SK-N-MC (cell line): Measurements from ENCODE around the gene CTCF.
A peak's percentile ranks its signal among the peaks of the same experiment; 100 is the strongest.

Experiments used
- DNase-seq: peaks from one replicate; pipeline ENCODE4 v3.0.0-alpha.2; 2011; ENCODE audit warnings: low read depth, low spot score
- H3K27ac ChIP-seq: fragments of 200-600 bp; sonication (generic); 2 replicates; pipeline ENCODE4 v1.5.1; 2016; ENCODE audit warnings: mixed run types
- H3K36me3 ChIP-seq: fragments of 200-600 bp; sonication (generic); 2 replicates; pipeline ENCODE4 v1.6.1; 2017; ENCODE audit warnings: antibody characterized with exemption, low read length, mixed read lengths; ENCODE audit not compliant: insufficient read depth
- H3K4me3 ChIP-seq: fragments of 200-600 bp; sonication (generic); 2 replicates; pipeline ENCODE4 v1.5.1; 2016
- H3K9ac ChIP-seq: fragments of 200-600 bp; sonication (generic); 2 replicates; pipeline ENCODE4 v1.8.0; 2017; ENCODE audit warnings: mixed run types, mixed read lengths; ENCODE audit not compliant: insufficient read length
- H3K9me3 ChIP-seq: fragments of 200-600 bp; sonication (generic); 2 replicates; pipeline ENCODE4 v1.6.1; 2017; ENCODE audit warnings: low read depth, mild to moderate bottlenecking, antibody characterized with exemption, low read length, moderate library complexity, mixed read lengths
- EZH2 ChIP-seq: fragments of 200-600 bp; sonication (generic); IDR thresholded peaks from one replicate; pipeline ENCODE4 v1.6.1; 2017; ENCODE audit warnings: antibody characterized with exemption
- FOXP2 ChIP-seq: optimal IDR thresholded peaks from 2 replicates; pipeline ENCODE3; 2011; ENCODE audit warnings: mild to moderate bottlenecking, moderate library complexity; ENCODE audit not compliant: insufficient read depth; ENCODE audit errors: extremely low read length, control extremely low read depth
- POLR2AphosphoS5 ChIP-seq: IDR thresholded peaks from 2 replicates; pipeline ENCODE4 v1.6.1; 2012; ENCODE audit warnings: mild to moderate bottlenecking, low read depth, low read length, borderline replicate concordance

CTCF gene

GRCh38 chr16:67521095-67521804 is 41.1 kb upstream of the CTCF start:
- DNase-seq, result peak; percentile 47
- H3K9me3 ChIP-seq, result no peaks in the 10 kb centered on the region
- peak overlapping the region; percentile 77 for H3K4me3 ChIP-seq
- H3K9ac ChIP-seq, result no peak overlapping the region
- no peaks in the 10 kb centered on the region for H3K36me3 ChIP-seq
- no peak overlapping the region for H3K27ac ChIP-seq
- no peak for TF ChIP-seq POLR2AphosphoS5
- no peak for TF ChIP-seq FOXP2
- no peak for TF ChIP-seq EZH2

- TF ChIP-seq EZH2 (no peak), POLR2AphosphoS5 (no peak), FOXP2 (no peak)
- Histone ChIP-seq H3K27ac (no peak overlapping the region), H3K36me3 (no peaks in the 10 kb centered on the region), H3K4me3 (no peak overlapping the region), H3K9ac (no peak overlapping the region), H3K9me3 (no peaks in the 10 kb centered on the region)
- DNase-seq, result no peak
These were observed 37.0 kb upstream of the CTCF start for GRCh38 chr16:67525176-67525860.

GRCh38 chr16:67526149-67526791 is 36.1 kb upstream of the CTCF start:
- no peak for TF ChIP-seq POLR2AphosphoS5
- no peak for TF ChIP-seq EZH2
- no peak for TF ChIP-seq FOXP2
- no peak for DNase-seq
- Histone ChIP-seq H3K27ac (no peak overlapping the region), H3K36me3 (no peaks in the 10 kb centered on the region), H3K9ac (no peak overlapping the region), H3K9me3 (no peaks in the 10 kb centered on the region), H3K4me3 (no peak overlapping the region)

- Histone ChIP-seq H3K4me3 (peak within 1 kb of the TSS; percentile 79), H3K27ac (no peak within 1 kb of the TSS), H3K9me3 (no peaks in the 10 kb centered on the region), H3K36me3 (no peaks in the 10 kb centered on the region), H3K9ac (peak within 1 kb of the TSS; percentile 68)
- no peak for DNase-seq
- TF ChIP-seq POLR2AphosphoS5 (no peak), EZH2 (no peak), FOXP2 (no peak)
These were observed 34.0 kb upstream of the CTCF start, which contains the start of gene RIPOR1 for GRCh38 chr16:67528222-67528869. Gene RIPOR1 (plus strand): TSS chr16:67528829. CDS start chr16:67538447, 9,618 bp downstream.

GRCh38 chr16:67528870-67529581 is 33.3 kb upstream of the CTCF start:
- Histone ChIP-seq H3K9me3 (no peaks in the 10 kb centered on the region), H3K9ac (peak overlapping the region; percentile 68), H3K27ac (no peak overlapping the region), H3K36me3 (no peaks in the 10 kb centered on the region), H3K4me3 (peak overlapping the region; percentile 79)
- TF ChIP-seq EZH2 (no peak), FOXP2 (no peak), POLR2AphosphoS5 (no peak)
- no peak for DNase-seq

GRCh38 chr16:67529582-67530012 is 32.7 kb upstream of the CTCF start:
- Histone ChIP-seq H3K27ac (no peak overlapping the region), H3K9ac (peak overlapping the region; percentile 68), H3K36me3 (no peaks in the 10 kb centered on the region), H3K9me3 (no peaks in the 10 kb centered on the region), H3K4me3 (peak overlapping the region; percentile 79)
- no peak for DNase-seq
- no peak for TF ChIP-seq POLR2AphosphoS5

GRCh38 chr16:67530013-67530939 is 32.0 kb upstream of the CTCF start:
- H3K27ac ChIP-seq, result no peak overlapping the region
- no peaks in the 10 kb centered on the region for H3K36me3 ChIP-seq
- no peak for DNase-seq
- peak overlapping the region; percentile 79 for H3K4me3 ChIP-seq
- H3K9ac ChIP-seq, result no peak overlapping the region
- no peaks in the 10 kb centered on the region for H3K9me3 ChIP-seq
- TF ChIP-seq EZH2, result no peak
- TF ChIP-seq FOXP2, result no peak
- no peak for TF ChIP-seq POLR2AphosphoS5
